HUES64 (cell line): ENCODE data around the gene FRMPD2.
"Not testable (repeated sequence)": the region's sequence is repeated elsewhere in the genome, so short reads cannot be mapped to it uniquely, and the experiment has no call there.

Experiments used
- H3K27ac ChIP-seq: 2 replicates; pipeline ENCODE4 v1.7.0; 2013; ENCODE audit warnings: low read depth, low read length, inconsistent platforms
- H3K27me3 ChIP-seq: 2 replicates; pipeline ENCODE4 v1.6.1; 2013; ENCODE audit warnings: mild to moderate bottlenecking, low read length; ENCODE audit not compliant: insufficient read depth
- H3K36me3 ChIP-seq: 2 replicates; pipeline ENCODE4 v1.6.1; 2013; ENCODE audit warnings: mild to moderate bottlenecking, low read length; ENCODE audit not compliant: insufficient read depth
- H3K4me1 ChIP-seq: 2 replicates; pipeline ENCODE4 v1.6.1; 2013; ENCODE audit warnings: mild to moderate bottlenecking, low read length, moderate library complexity; ENCODE audit not compliant: insufficient read depth
- H3K4me3 ChIP-seq: 2 replicates; pipeline ENCODE4 v1.5.1; 2013; ENCODE audit warnings: mild to moderate bottlenecking, low read length, moderate library complexity
- H3K9ac ChIP-seq: 2 replicates; pipeline ENCODE4 v1.6.1; 2013; ENCODE audit warnings: mild to moderate bottlenecking, low read depth, low read length
- H3K9me3 ChIP-seq: 2 replicates; pipeline ENCODE4 v1.6.1; 2013; ENCODE audit warnings: low read depth, low read length; ENCODE audit not compliant: insufficient read depth
- WGBS: fragments of 150-250, 120-280 bp; methylation state at CpG from one replicate; pipeline ENCODE4 v1.1.7; 2013; ENCODE audit warnings: missing lambda C conversion rate; 5-methylcytosine and 5-hydroxymethylcytosine counted together

Gene FRMPD2

DNA sequence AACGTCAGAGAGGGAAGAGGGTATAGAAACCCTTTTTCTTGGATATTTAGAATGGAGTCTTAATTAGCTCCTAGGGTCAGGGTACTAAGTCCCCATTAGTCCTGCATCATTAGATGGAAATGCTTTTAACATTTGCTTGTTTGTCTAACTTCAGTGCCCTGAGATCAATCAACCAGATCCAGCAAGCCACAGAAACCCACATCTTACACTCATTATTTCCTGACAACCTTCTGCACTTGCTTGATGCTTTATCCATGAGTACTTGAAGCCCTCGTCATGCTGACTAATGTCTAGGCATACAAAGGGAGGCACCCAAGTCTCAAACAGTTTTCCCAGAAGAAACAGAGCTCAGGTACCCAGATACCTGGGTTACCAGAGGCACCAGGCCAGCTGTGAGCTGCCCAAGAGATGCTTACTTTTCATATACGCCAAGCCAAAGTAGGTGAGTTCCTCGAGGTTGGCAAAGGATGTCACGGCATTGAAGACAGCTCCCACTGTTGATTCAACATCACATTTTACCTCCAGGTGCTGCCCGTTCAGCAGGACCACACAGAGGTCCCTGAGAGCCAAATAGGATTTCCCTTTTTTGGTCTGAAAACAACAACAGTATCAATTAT is 42.7 kb downstream of the FRMPD2 start:
- 89% methylated on average over 6 of the region's 6 CpGs for WGBS
- Histone ChIP-seq H3K36me3 (no peaks in the 10 kb centered on the region), H3K27ac (no peak overlapping the region), H3K9ac (no peak overlapping the region), H3K9me3 (no peaks in the 10 kb centered on the region), H3K4me3 (no peak overlapping the region), H3K27me3 (peaks cover 2% of the 10 kb centered on the region; the same call in 1 of the 2 replicates), H3K4me1 (peaks cover 8% of the 10 kb centered on the region; the same call in 1 of the 2 replicates)

- WGBS, result 93% methylated on average over 2 of the region's 2 CpGs
- H3K27me3 ChIP-seq, result peaks cover 2% of the 10 kb centered on the region; the same call in 1 of the 2 replicates
- H3K4me3 ChIP-seq, result no peak overlapping the region
Observed at GRCh38 chr10:48231178-48231577, 43.3 kb downstream of the FRMPD2 start.

DNA sequence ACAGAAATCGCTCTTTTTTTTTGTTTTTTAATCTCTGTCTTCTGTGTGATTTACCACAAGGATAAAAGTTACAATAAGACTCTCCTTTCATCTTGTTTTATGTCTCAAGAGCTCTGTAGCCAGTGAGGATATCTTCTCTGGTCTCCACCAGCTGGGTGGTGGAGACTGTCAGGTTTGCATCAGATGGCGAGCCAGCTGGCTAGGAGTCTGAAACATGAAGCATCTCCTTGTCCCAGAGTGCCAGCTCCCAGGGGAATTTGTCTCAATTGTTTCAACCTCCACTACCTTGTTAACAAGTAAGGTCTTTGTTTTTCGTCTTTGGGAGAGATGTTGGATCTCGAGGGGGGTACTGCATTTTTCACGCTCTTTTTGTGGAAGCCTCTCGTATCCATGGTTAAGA is 47.3 kb downstream of the FRMPD2 start:
- Histone ChIP-seq H3K27ac (no peak overlapping the region), H3K4me3 (no peak overlapping the region), H3K36me3 (no peaks in the 10 kb centered on the region), H3K4me1 (no peaks in the 10 kb centered on the region), H3K9me3 (no peaks in the 10 kb centered on the region), H3K9ac (no peak overlapping the region), H3K27me3 (peaks cover 2% of the 10 kb centered on the region; the same call in 1 of the 2 replicates)
- WGBS, result 87% methylated on average over 6 of the region's 6 CpGs

More at GRCh38 chr10:48231178-48231577, 43.3 kb downstream of the FRMPD2 start:
- no peaks in the 10 kb centered on the region for H3K9me3 ChIP-seq
- no peaks in the 10 kb centered on the region for H3K36me3 ChIP-seq
- H3K4me1 ChIP-seq, result peaks cover 6% of the 10 kb centered on the region; the same call in 1 of the 2 replicates
- no peak overlapping the region for H3K27ac ChIP-seq
- H3K9ac ChIP-seq, result no peak overlapping the region

GRCh38 chr10:48224979-48225560 is 49.4 kb downstream of the FRMPD2 start:
- Histone ChIP-seq H3K9ac (no peak overlapping the region), H3K36me3 (no peaks in the 10 kb centered on the region), H3K27ac (no peak overlapping the region), H3K9me3 (no peaks in the 10 kb centered on the region), H3K4me1 (no peaks in the 10 kb centered on the region), H3K4me3 (no peak overlapping the region), H3K27me3 (no peaks in the 10 kb centered on the region)
- WGBS, result 80% methylated on average over 5 of the region's 5 CpGs

- Histone ChIP-seq H3K9me3 (no peaks in the 10 kb centered on the region), H3K9ac (no peak overlapping the region), H3K4me1 (no peaks in the 10 kb centered on the region), H3K27me3 (no peaks in the 10 kb centered on the region), H3K36me3 (no peaks in the 10 kb centered on the region), H3K27ac (no peak overlapping the region), H3K4me3 (no peak overlapping the region)
- 83% methylated on average over 1 of the region's 1 CpG for WGBS
Observed at GRCh38 chr10:48224296-48224695, 50.2 kb downstream of the FRMPD2 start.

DNA sequence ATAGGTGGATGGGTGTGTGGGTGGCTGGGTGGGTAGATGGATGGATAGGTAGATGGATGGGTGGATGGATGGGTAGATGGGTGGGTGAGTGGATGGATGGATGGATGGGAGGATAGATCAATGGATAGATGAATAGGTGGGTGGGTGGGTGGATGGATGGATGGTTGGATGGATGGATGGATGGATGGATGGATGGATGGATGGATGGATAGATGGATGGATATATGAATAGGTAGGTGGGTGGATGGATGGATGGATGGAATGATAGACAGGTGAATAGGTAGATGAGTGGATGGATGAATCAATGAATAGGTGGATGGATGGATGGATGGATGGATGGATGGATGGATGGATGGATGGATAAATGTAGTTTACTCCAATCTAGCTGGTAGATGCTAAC is 52.7 kb downstream of the FRMPD2 start:
- H3K36me3 ChIP-seq, result no peaks in the 10 kb centered on the region
- no peaks in the 10 kb centered on the region for H3K27me3 ChIP-seq

GRCh38 chr10:48221031-48221430 is 53.5 kb downstream of the FRMPD2 start:
- 53% methylated on average over 2 of the region's 3 CpGs for WGBS
- not testable (repeated sequence) for H3K4me3 ChIP-seq, H3K36me3 ChIP-seq, H3K27me3 ChIP-seq, H3K4me1 ChIP-seq, H3K27ac ChIP-seq, H3K9me3 ChIP-seq, H3K9ac ChIP-seq

More for the DNA sequence above, 52.7 kb downstream of the FRMPD2 start:
- Histone ChIP-seq H3K4me3 (no peak overlapping the region), H3K9me3 (no peaks in the 10 kb centered on the region), H3K4me1 (no peaks in the 10 kb centered on the region), H3K9ac (no peak overlapping the region), H3K27ac (no peak overlapping the region)

- Histone ChIP-seq H3K4me1 (no peaks in the 10 kb centered on the region), H3K4me3 (no peak overlapping the region), H3K27me3 (no peaks in the 10 kb centered on the region), H3K27ac (no peak overlapping the region), H3K9ac (no peak overlapping the region), H3K9me3 (no peaks in the 10 kb centered on the region), H3K36me3 (no peaks in the 10 kb centered on the region)
- 93% methylated on average over 1 of the region's 1 CpG for WGBS
Observed at GRCh38 chr10:48219194-48219593, 55.3 kb downstream of the FRMPD2 start.

DNA sequence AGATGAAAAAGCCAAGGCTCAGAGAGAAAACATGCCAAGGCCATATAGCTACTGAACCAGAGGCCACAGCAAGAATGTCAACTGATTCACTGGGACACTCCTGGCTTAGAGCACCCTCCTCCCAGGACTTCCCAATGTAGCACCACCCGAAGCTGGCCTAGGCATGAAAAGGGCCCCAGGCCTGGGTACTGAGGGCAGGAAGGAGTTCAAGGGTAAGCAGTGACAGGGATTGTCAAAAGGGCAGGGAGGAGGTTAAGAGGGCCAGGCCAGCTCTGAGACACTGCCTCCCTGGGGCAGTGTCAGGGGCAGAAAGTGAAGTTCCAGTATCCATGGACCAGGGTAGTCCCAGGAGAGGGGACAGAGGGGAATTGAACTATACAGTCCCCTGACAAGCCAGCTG is 57.8 kb downstream of the FRMPD2 start:
- Histone ChIP-seq H3K4me3 (no peak overlapping the region), H3K9me3 (no peaks in the 10 kb centered on the region), H3K27me3 (no peaks in the 10 kb centered on the region), H3K36me3 (no peaks in the 10 kb centered on the region), H3K27ac (no peak overlapping the region), H3K9ac (no peak overlapping the region), H3K4me1 (no peaks in the 10 kb centered on the region)
- WGBS, result 92% methylated on average over 1 of the region's 1 CpG

DNA sequence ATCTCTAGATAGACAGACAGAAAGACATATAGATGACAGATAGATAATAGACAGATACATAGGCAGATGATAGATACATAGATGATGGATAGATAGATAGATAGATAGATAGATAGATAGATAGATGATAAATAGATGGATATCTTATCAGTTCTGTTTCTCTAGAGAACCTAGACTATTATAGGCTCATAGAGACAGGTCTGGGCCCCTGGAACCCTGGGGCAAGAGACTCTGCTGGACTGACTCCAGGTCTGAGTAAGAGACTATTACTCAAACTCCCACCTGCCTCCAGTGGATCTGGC is 58.3 kb downstream of the FRMPD2 start:
- Histone ChIP-seq H3K9ac (no peak overlapping the region), H3K27me3 (no peaks in the 10 kb centered on the region), H3K36me3 (no peaks in the 10 kb centered on the region), H3K27ac (no peak overlapping the region), H3K4me3 (no peak overlapping the region), H3K4me1 (no peaks in the 10 kb centered on the region), H3K9me3 (no peaks in the 10 kb centered on the region)

- WGBS, result 62% methylated on average over 5 of the region's 5 CpGs
- H3K9me3 ChIP-seq, result no peaks in the 10 kb centered on the region
- no peaks in the 10 kb centered on the region for H3K36me3 ChIP-seq
- H3K4me3 ChIP-seq, result no peak overlapping the region
- no peak overlapping the region for H3K9ac ChIP-seq
- no peak overlapping the region for H3K27ac ChIP-seq
- no peaks in the 10 kb centered on the region for H3K27me3 ChIP-seq
- H3K4me1 ChIP-seq, result no peaks in the 10 kb centered on the region
Observed at GRCh38 chr10:48215486-48216203, 58.9 kb downstream of the FRMPD2 start.
